Mesenchymal stem cell (in vitro differentiated cells and primary cell): Measurements from ENCODE around the gene SETMAR.

Experiments used
- DNase-seq: peaks from one replicate; pipeline ENCODE4 v3.0.0-alpha.2; 2013
- H2AFZ ChIP-seq: one replicate; pipeline ENCODE4 v1.6.1; 2013; ENCODE audit warnings: low read depth, mild to moderate bottlenecking, control low read depth, inconsistent platforms, low read length, moderate library complexity
- H2AK5ac ChIP-seq: 2 replicates; pipeline ENCODE4 v1.6.1; 2013; ENCODE audit warnings: low read length, moderate library complexity, mild to moderate bottlenecking, inconsistent platforms; ENCODE audit not compliant: severe bottlenecking
- H2BK120ac ChIP-seq: one replicate; pipeline ENCODE4 v1.6.1; 2013; ENCODE audit warnings: low read depth, mild to moderate bottlenecking, inconsistent platforms, low read length, moderate library complexity
- H2BK12ac ChIP-seq, 2 experiments: one replicate each; pipeline ENCODE4 v1.6.1; 2013; ENCODE audit warnings: inconsistent platforms in 2 of 2, low read length in 2 of 2, mild to moderate bottlenecking in 2 of 2, moderate library complexity in 2 of 2, control low read depth in 1 of 2
- H2BK15ac ChIP-seq: one replicate; pipeline ENCODE4 v1.6.1; 2013; ENCODE audit warnings: mild to moderate bottlenecking, low read depth, inconsistent platforms; ENCODE audit not compliant: poor library complexity, severe bottlenecking
- H2BK5ac ChIP-seq: 2 replicates; pipeline ENCODE4 v1.6.1; 2013; ENCODE audit warnings: low read depth, mild to moderate bottlenecking, low read length, control low read depth, inconsistent platforms; ENCODE audit not compliant: poor library complexity, severe bottlenecking
- H3K14ac ChIP-seq, 2 experiments: one replicate each; pipeline ENCODE4 v1.6.1; 2013; ENCODE audit warnings: inconsistent platforms in 2 of 2, low read length in 2 of 2, control low read depth in 1 of 2, mild to moderate bottlenecking in 1 of 2, moderate library complexity in 1 of 2
- H3K18ac ChIP-seq, 2 experiments: one replicate each; pipeline ENCODE4 v1.6.1; 2013; ENCODE audit warnings: inconsistent platforms in 2 of 2, low read length in 2 of 2, control low read depth in 1 of 2, low read depth in 1 of 2, mild to moderate bottlenecking in 1 of 2
- H3K23ac ChIP-seq, 2 experiments: one replicate each; pipeline ENCODE4 v1.6.1; 2013; ENCODE audit warnings: inconsistent platforms in 2 of 2, low read length in 2 of 2, mild to moderate bottlenecking in 2 of 2, moderate library complexity in 2 of 2, control low read depth in 1 of 2
- H3K27ac ChIP-seq: 2 replicates; pipeline ENCODE4 v1.5.1; 2013; ENCODE audit warnings: mild to moderate bottlenecking, moderate library complexity, low read length, control low read depth, inconsistent platforms; ENCODE audit not compliant: poor library complexity, severe bottlenecking
- H3K27me3 ChIP-seq, 2 experiments: 2 replicates each; pipeline versions ENCODE4 v1.6.1 to v1.7.0; 2013; ENCODE audit warnings: low read length in 2 of 2, mild to moderate bottlenecking in 2 of 2, moderate library complexity in 2 of 2, control low read depth in 1 of 2, inconsistent platforms in 1 of 2; ENCODE audit not compliant: control insufficient read depth in 1 of 2, insufficient read depth in 1 of 2
- H3K36me3 ChIP-seq, 2 experiments: 2 replicates each; pipeline versions ENCODE4 v1.6.1 to v1.7.0; 2013; ENCODE audit warnings: low read length in 2 of 2, control low read depth in 1 of 2, inconsistent platforms in 1 of 2, low read depth in 1 of 2, mild to moderate bottlenecking in 1 of 2; ENCODE audit not compliant: insufficient read depth in 2 of 2, control insufficient read depth in 1 of 2
- H3K4ac ChIP-seq, 2 experiments: one replicate each; pipeline ENCODE4 v1.6.1; 2013; ENCODE audit warnings: inconsistent platforms in 2 of 2, low read length in 2 of 2, mild to moderate bottlenecking in 2 of 2, moderate library complexity in 2 of 2, control low read depth in 1 of 2, low read depth in 1 of 2
- H3K4me1 ChIP-seq: 2 replicates; pipeline ENCODE4 v1.6.1; 2013; ENCODE audit warnings: low read depth, low read length, control low read depth; ENCODE audit not compliant: control insufficient read depth, insufficient read depth
- H3K4me2 ChIP-seq: 2 replicates; pipeline ENCODE4 v1.6.1; 2013; ENCODE audit warnings: low read length, mild to moderate bottlenecking, inconsistent platforms; ENCODE audit not compliant: poor library complexity, severe bottlenecking
- H3K4me3 ChIP-seq, 2 experiments: 2 replicates each; pipeline versions ENCODE4 v1.5.1 to v1.7.0; 2013; ENCODE audit warnings: low read length in 2 of 2, mild to moderate bottlenecking in 2 of 2, control low read depth in 1 of 2, low read depth in 1 of 2; ENCODE audit not compliant: insufficient read depth in 1 of 2
- H3K79me1 ChIP-seq: replicated peaks from 2 replicates; pipeline ENCODE4 v1.6.1; 2013; ENCODE audit warnings: mild to moderate bottlenecking, control low read depth, low read length, inconsistent platforms; ENCODE audit not compliant: poor library complexity, severe bottlenecking
- H3K9ac ChIP-seq: 2 replicates; pipeline ENCODE4 v1.7.0; 2013; ENCODE audit warnings: mild to moderate bottlenecking, low read length, moderate library complexity
- H3K9me3 ChIP-seq: 2 replicates; pipeline ENCODE4 v1.7.0; 2013; ENCODE audit warnings: mild to moderate bottlenecking, low read length; ENCODE audit not compliant: control insufficient read depth
- H4K8ac ChIP-seq: one replicate; pipeline ENCODE4 v1.6.1; 2013; ENCODE audit warnings: inconsistent platforms, mild to moderate bottlenecking, low read length, moderate library complexity
- H4K91ac ChIP-seq: one replicate; pipeline ENCODE4 v1.6.1; 2013; ENCODE audit warnings: mild to moderate bottlenecking, low read length, inconsistent platforms
- WGBS: methylation state at CpG from one replicate; pipeline ENCODE4 v1.1.7; 2013; ENCODE audit warnings: mixed read lengths; 5-methylcytosine and 5-hydroxymethylcytosine counted together

Gene SETMAR

GRCh38 chr3:4271834-4272233, 31.3 kb upstream of the SETMAR start:
- H3K23ac ChIP-seq: no peak overlapping the region
- no peak overlapping the region for H2BK15ac ChIP-seq
- H2AFZ ChIP-seq: no peak overlapping the region
- DNase-seq: peak; percentile 15
- H3K4ac ChIP-seq: no peak overlapping the region
- H2BK120ac ChIP-seq: no peak overlapping the region
- no peak overlapping the region for H2BK5ac ChIP-seq
- no peak overlapping the region for H4K8ac ChIP-seq
- WGBS: 11% methylated on average over 2 of the region's 4 CpGs
- H3K14ac ChIP-seq: no peak overlapping the region
- H3K9ac ChIP-seq: peak overlapping the region; percentile 56
- no peak overlapping the region for H2BK12ac ChIP-seq
- H3K4me3 ChIP-seq: no peak overlapping the region
- no peak overlapping the region for H2AK5ac ChIP-seq
- H3K4me1 ChIP-seq: no peaks in the 10 kb centered on the region
- no peak overlapping the region for H3K18ac ChIP-seq
- no peaks in the 10 kb centered on the region for H3K36me3 ChIP-seq
- H3K79me1 ChIP-seq: no peaks in the 10 kb centered on the region
- no peak overlapping the region for H4K91ac ChIP-seq
- no peak overlapping the region for H3K27ac ChIP-seq
- H3K9me3 ChIP-seq: no peaks in the 10 kb centered on the region
- no peak overlapping the region for H3K4me2 ChIP-seq
- H3K27me3 ChIP-seq: no peaks in the 10 kb centered on the region

GRCh38 chr3:4279516-4280105, 23.6 kb upstream of the SETMAR start:
- no peak overlapping the region for H4K8ac ChIP-seq
- H3K27me3 ChIP-seq: no peaks in the 10 kb centered on the region
- H3K4ac ChIP-seq: no peak overlapping the region
- H2BK120ac ChIP-seq: no peak overlapping the region
- H2BK15ac ChIP-seq: no peak overlapping the region
- no peaks in the 10 kb centered on the region for H3K9me3 ChIP-seq
- no peak overlapping the region for H3K18ac ChIP-seq
- H2BK5ac ChIP-seq: no peak overlapping the region
- H2BK12ac ChIP-seq: no peak overlapping the region
- no peak overlapping the region for H3K4me3 ChIP-seq
- no peak for DNase-seq
- H3K27ac ChIP-seq: no peak overlapping the region
- no peaks in the 10 kb centered on the region for H3K36me3 ChIP-seq
- H2AFZ ChIP-seq: no peak overlapping the region
- no peaks in the 10 kb centered on the region for H3K79me1 ChIP-seq
- H3K4me1 ChIP-seq: no peaks in the 10 kb centered on the region
- no peak overlapping the region for H3K14ac ChIP-seq
- no peak overlapping the region for H3K23ac ChIP-seq
- no peak overlapping the region for H2AK5ac ChIP-seq
- H3K9ac ChIP-seq: no peak overlapping the region
- 67% methylated on average over 2 of the region's 2 CpGs for WGBS
- H4K91ac ChIP-seq: no peak overlapping the region
- H3K4me2 ChIP-seq: no peak overlapping the region

- WGBS: no CpG with 5 or more reads among the region's 2 CpGs
- Histone ChIP-seq H2BK12ac (no peak overlapping the region), H2BK15ac (no peak overlapping the region), H3K4me2 (no peak overlapping the region), H4K91ac (no peak overlapping the region), H3K36me3 (no peaks in the 10 kb centered on the region), H3K4me1 (no peaks in the 10 kb centered on the region), H3K27me3 (no peaks in the 10 kb centered on the region), H2BK120ac (no peak overlapping the region), H3K9me3 (no peaks in the 10 kb centered on the region), H3K4ac (no peak overlapping the region), H3K79me1 (no peaks in the 10 kb centered on the region), H3K27ac (no peak overlapping the region), H2BK5ac (no peak overlapping the region), H3K14ac (no peak overlapping the region), H2AFZ (no peak overlapping the region), H3K18ac (no peak overlapping the region), H4K8ac (no peak overlapping the region), H2AK5ac (no peak overlapping the region), H3K4me3 (no peak overlapping the region), H3K23ac (no peak overlapping the region), H3K9ac (no peak overlapping the region)
- no peak for DNase-seq
Observed at GRCh38 chr3:4281991-4282390, 21.2 kb upstream of the SETMAR start.

DNA sequence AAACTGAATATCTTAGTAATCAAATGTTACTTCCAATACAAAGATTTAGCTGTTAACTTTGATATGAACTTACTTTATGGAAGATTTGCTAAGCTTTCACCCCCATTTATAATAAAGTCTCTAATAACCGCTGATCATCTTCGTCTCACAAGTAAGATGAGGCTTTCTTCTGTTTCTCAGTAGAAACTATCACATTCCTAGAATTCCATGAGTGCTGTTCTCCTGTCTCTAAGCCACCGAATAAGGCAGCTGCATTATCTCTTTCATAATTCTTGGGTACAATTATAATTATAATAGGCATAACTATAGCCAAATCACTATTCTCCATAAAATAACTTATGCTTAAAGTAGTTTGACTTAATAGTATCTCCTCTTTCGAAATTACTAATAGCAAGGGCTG, 18.3 kb upstream of the SETMAR start:
- Histone ChIP-seq H4K8ac (no peak overlapping the region), H2BK12ac (no peak overlapping the region), H4K91ac (no peak overlapping the region), H3K4me1 (no peaks in the 10 kb centered on the region), H3K27ac (no peak overlapping the region), H3K18ac (no peak overlapping the region), H2AK5ac (no peak overlapping the region), H2BK120ac (no peak overlapping the region), H3K9ac (no peak overlapping the region), H2BK15ac (no peak overlapping the region), H3K79me1 (no peaks in the 10 kb centered on the region), H3K4me2 (no peak overlapping the region), H3K4ac (no peak overlapping the region), H3K23ac (no peak overlapping the region), H3K27me3 (peaks cover 0 to 4% of the 10 kb centered on the region in 2 experiments), H3K14ac (no peak overlapping the region), H3K4me3 (no peak overlapping the region), H3K9me3 (no peaks in the 10 kb centered on the region), H2AFZ (no peak overlapping the region), H2BK5ac (no peak overlapping the region), H3K36me3 (no peaks in the 10 kb centered on the region)
- no peak for DNase-seq
- 68% methylated on average over 2 of the region's 4 CpGs for WGBS
